ENCODE measurements around the gene ZNF629. TPM values are rescaled to one million over a fixed set of nuclear protein-coding genes. Genes with fewer than 3 reads are reported as not detected.
A peak's percentile ranks its signal among the peaks of the same experiment; 100 is the strongest.
"Not testable (repeated sequence)": the region's sequence is repeated elsewhere in the genome, so short reads cannot be mapped to it uniquely, and the experiment has no call there.

Gene ZNF629
- total RNA-seq, 1 donor from 2014 or later, result 21.1 TPM

DNA sequence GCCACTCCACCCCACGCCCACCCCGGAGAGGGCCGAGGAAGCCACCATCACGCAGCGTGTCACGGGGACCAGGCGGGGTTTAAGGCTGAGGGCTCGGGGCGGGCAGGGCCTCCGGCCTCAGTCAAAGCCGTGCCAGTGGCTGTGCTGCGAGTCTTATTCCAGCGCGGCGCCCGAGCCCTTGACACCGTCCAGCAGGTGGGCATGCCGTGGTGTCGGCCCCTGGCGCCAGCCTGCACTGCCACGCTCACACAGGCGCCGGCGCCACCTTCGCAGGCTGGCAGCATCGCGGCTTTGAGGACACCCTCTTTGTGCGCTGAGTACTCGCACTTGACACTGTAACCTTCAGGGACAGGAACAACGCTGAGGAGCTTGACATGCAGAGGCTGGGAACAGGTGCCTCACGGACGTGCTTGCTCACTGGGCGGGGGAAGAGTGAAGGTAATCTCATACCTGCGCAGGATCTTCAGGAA lies 34.0 kb upstream of the ZNF629 start:
- H3K27me3 ChIP-seq (ENCODE audit: low read depth), result no peaks in the 10 kb centered on the region
- intact Hi-C loops (cut with micrococcal nuclease), result no loop called here
- no peaks in the 10 kb centered on the region for H3K36me3 ChIP-seq
- no peak for DNase-seq
- no peaks in the 10 kb centered on the region for H3K4me1 ChIP-seq
- H3K9me3 ChIP-seq (replicated peaks), result no peaks in the 10 kb centered on the region
- TF ChIP-seq, protein P1, sequence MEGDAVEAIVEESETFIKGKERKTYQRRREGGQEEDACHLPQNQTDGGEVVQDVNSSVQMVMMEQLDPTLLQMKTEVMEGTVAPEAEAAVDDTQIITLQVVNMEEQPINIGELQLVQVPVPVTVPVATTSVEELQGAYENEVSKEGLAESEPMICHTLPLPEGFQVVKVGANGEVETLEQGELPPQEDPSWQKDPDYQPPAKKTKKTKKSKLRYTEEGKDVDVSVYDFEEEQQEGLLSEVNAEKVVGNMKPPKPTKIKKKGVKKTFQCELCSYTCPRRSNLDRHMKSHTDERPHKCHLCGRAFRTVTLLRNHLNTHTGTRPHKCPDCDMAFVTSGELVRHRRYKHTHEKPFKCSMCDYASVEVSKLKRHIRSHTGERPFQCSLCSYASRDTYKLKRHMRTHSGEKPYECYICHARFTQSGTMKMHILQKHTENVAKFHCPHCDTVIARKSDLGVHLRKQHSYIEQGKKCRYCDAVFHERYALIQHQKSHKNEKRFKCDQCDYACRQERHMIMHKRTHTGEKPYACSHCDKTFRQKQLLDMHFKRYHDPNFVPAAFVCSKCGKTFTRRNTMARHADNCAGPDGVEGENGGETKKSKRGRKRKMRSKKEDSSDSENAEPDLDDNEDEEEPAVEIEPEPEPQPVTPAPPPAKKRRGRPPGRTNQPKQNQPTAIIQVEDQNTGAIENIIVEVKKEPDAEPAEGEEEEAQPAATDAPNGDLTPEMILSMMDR (IDR thresholded peaks at IDR 0.05; ENCODE audit: borderline replicate concordance), result no peak
- H3K4me3 ChIP-seq, result no peak overlapping the region
- no peak overlapping the region for H3K27ac ChIP-seq (replicated peaks)

DNA sequence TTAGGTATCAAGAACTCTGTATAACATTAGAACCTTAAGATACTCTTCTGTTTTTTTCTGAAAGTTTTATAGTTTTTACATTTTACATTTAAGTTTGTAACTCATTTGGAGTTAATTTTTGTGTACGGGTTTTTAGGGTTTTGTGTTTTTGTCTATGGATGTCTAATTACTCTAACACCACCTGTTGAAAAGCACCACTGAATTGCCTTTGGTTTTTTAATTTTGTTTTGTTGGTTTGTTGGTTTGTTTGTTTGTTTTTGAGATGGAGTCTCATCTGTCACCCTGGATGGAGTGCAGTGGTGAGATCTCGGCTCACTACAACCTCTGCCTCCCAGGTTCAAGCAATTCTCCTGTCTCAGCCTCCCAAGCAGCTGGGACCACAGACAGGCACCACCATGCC lies 29.8 kb upstream of the ZNF629 start:
- no peaks in the 10 kb centered on the region for H3K36me3 ChIP-seq
- intact Hi-C loops (cut with micrococcal nuclease), result no loop called here
- no peaks in the 10 kb centered on the region for H3K9me3 ChIP-seq (replicated peaks)
- TF ChIP-seq, protein P1 (IDR thresholded peaks at IDR 0.05; ENCODE audit: borderline replicate concordance), result no peak
- no peak overlapping the region for H3K27ac ChIP-seq (replicated peaks)
- H3K27me3 ChIP-seq (ENCODE audit: low read depth), result no peaks in the 10 kb centered on the region
- no peak for DNase-seq
- no peak overlapping the region for H3K4me3 ChIP-seq
- peaks cover 9% of the 10 kb centered on the region for H3K4me1 ChIP-seq

DNA sequence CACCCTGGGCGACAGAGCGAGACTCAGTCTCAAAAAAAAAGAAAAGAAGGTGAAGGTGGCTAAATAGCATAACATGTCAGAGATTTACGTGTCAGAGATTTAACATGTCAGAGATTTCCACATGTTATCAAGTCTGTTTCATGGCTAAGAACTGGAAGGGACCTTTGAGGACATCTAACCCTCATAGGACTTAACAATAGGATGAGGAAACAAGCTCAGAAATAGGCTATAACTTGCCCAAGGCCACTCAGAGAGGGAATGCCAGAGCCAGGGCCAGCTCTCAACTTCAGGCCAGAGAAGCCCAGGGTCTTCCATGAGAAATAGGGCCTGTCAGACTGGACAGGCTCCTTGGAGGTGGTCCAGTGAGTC lies 26.8 kb upstream of the ZNF629 start:
- Histone ChIP-seq H3K27ac (replicated peaks) (peak overlapping the region; percentile 85), H3K4me1 (peaks cover 9% of the 10 kb centered on the region), H3K4me3 (peak overlapping the region; percentile 64), H3K27me3 (ENCODE audit: low read depth) (no peaks in the 10 kb centered on the region), H3K36me3 (no peaks in the 10 kb centered on the region), H3K9me3 (replicated peaks) (no peaks in the 10 kb centered on the region)
- TF ChIP-seq, protein P1 (IDR thresholded peaks at IDR 0.05; ENCODE audit: borderline replicate concordance), result no peak
- intact Hi-C loops (cut with micrococcal nuclease), result no loop called here
- DNase-seq, result no peak

DNA sequence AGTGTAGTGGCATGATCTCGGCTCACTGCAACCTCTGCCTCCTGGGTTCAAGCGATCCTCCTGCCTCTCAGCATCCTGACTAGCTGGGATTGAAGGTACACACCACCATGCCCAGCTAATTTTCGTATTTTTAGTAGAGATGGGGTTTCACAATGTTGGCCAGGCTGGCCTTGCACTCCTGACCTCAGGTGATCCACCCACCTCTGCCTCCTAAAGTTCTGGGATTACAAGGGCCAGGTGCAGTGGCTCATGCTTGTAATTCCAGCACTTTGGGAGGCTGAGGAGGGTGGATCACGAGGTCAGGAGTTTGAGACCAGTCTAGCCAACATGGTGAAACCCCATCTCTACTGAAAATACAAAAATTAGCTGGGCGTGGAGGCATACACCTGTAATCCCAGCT lies 22.7 kb upstream of the ZNF629 start:
- H3K27ac ChIP-seq (replicated peaks); DNase-seq; H3K4me3 ChIP-seq; H3K36me3 ChIP-seq; intact Hi-C loops (cut with micrococcal nuclease); H3K9me3 ChIP-seq (replicated peaks); H3K27me3 ChIP-seq (ENCODE audit: low read depth): not testable (repeated sequence)
- H3K4me1 ChIP-seq, result peaks cover 35% of the 10 kb centered on the region

DNA sequence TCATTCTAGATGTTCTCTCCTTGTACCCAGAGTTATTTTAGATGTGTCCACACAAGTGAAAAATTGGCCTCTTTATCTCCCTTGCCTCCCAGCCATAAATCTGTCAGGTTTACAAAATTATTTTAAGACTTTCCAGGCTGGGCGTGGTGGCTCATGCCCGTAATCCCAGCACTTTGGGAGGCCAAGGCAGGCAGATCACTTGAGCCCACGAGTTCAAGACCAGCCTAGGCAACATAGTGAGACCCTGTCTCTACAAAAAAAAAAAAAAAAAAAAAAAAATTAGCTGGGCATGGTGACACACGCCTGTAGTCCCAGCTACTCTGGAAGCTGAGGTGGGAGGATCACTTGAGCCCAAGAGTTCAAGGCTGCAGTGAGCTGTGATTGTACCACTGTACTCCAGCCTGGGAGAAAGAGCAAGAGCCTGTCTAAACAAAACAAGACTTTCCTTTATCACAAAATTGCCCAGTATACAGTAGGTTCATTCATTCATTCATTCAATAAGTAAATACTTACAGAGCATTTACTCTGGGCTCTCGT lies 22.0 kb upstream of the ZNF629 start:
- H3K27ac ChIP-seq (replicated peaks); H3K27me3 ChIP-seq (ENCODE audit: low read depth); intact Hi-C loops (cut with micrococcal nuclease); H3K9me3 ChIP-seq (replicated peaks); DNase-seq; H3K4me3 ChIP-seq; H3K36me3 ChIP-seq: not testable (repeated sequence)
- H3K4me1 ChIP-seq, result peaks cover 33% of the 10 kb centered on the region

DNA sequence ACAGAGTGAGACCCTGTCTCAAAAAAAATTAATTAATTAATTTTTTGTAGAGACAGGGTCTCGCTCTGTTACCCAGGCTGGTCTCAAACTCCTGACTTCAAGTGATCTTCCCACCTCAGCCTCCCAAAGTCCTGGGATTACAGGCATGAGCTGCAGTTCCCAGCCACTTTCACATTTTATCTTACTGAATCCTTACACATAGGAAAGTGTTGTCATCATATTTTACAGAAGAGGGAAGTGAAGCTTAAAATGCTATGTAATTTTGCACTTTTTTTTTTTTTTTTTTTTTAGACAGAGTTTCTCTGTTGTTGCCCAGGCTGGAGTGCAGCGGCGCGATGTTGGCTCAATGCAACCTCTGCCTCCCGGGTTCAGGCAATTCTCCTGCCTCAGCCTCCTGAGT lies 21.1 kb upstream of the ZNF629 start:
- intact Hi-C loops (cut with micrococcal nuclease), result no loop called here
- no peaks in the 10 kb centered on the region for H3K27me3 ChIP-seq (ENCODE audit: low read depth)
- no peak overlapping the region for H3K27ac ChIP-seq (replicated peaks)
- DNase-seq, result no peak
- H3K36me3 ChIP-seq, result no peaks in the 10 kb centered on the region
- H3K4me1 ChIP-seq, result peaks cover 26% of the 10 kb centered on the region
- no peaks in the 10 kb centered on the region for H3K9me3 ChIP-seq (replicated peaks)
- no peak overlapping the region for H3K4me3 ChIP-seq
- TF ChIP-seq, protein P1 (IDR thresholded peaks at IDR 0.05; ENCODE audit: borderline replicate concordance), result no peak

Data from left ventricle myocardium inferior (tissue), 1 donor.